HG02852 (cell line): Measurements from ENCODE around the gene PTGES3L.
"Not testable (repeated sequence)": the region's sequence is repeated elsewhere in the genome, so short reads cannot be mapped to it uniquely, and the experiment has no call there.

Source experiments
- ATAC-seq: cut with Tn5 transposase; IDR thresholded peaks from one replicate; pipeline ENCODE4 v1.9.1; 2021; ENCODE audit warnings: mild to moderate bottlenecking, moderate library complexity; ENCODE audit not compliant: unreplicated experiment

The PTGES3L gene

GRCh38 chr17:42985225-42985624 lies 5.3 kb upstream of the PTGES3L start:
- no peak for ATAC-seq

GRCh38 chr17:42982266-42982665 lies 2.4 kb upstream of the PTGES3L start:
- no peak for ATAC-seq

GRCh38 chr17:42980766-42981397 lies 1.0 kb upstream of the PTGES3L start:
- ATAC-seq: peak; percentile 51

GRCh38 chr17:42980274-42980765 lies 440 bp upstream of the PTGES3L start, which contains the start of gene RUNDC1:
TSS of gene RUNDC1 (plus strand) at chr17:42980565. CDS start at chr17:42980577, 12 bp downstream.
- peak; percentile 70 for ATAC-seq

- ATAC-seq: not testable (repeated sequence)
These were observed 4.2 kb downstream of the PTGES3L start for GRCh38 chr17:42975701-42976100.

GRCh38 chr17:42975265-42975664 lies 4.6 kb downstream of the PTGES3L start:
- ATAC-seq: no peak

- ATAC-seq: not testable (repeated sequence)
These were observed 6.6 kb downstream of the PTGES3L start for GRCh38 chr17:42973323-42973722.

- no peak for ATAC-seq
These were observed 8.3 kb downstream of the PTGES3L start for GRCh38 chr17:42971589-42971988.

- ATAC-seq: no peak
These were observed 10.8 kb downstream of the PTGES3L start for GRCh38 chr17:42969001-42969581.

- no peak for ATAC-seq
These were observed 12.0 kb downstream of the PTGES3L start for GRCh38 chr17:42967925-42968324.

- ATAC-seq: peak; percentile 79
These were observed 15.5 kb downstream of the PTGES3L start, which contains the start of gene AARSD1 for GRCh38 chr17:42964161-42964932. TSS of gene AARSD1 (minus strand) at chr17:42964454. CDS start at chr17:42964440, 14 bp downstream.

- no peak for ATAC-seq
These were observed 26.2 kb downstream of the PTGES3L start for GRCh38 chr17:42953669-42954068.

GRCh38 chr17:42950044-42950783 lies 29.7 kb downstream of the PTGES3L start:
- ATAC-seq: no peak

- no peak for ATAC-seq
These were observed 33.1 kb downstream of the PTGES3L start for GRCh38 chr17:42946812-42947211.

GRCh38 chr17:42944211-42944610 lies 35.7 kb downstream of the PTGES3L start:
- no peak for ATAC-seq

GRCh38 chr17:42937712-42938596 lies 41.9 kb downstream of the PTGES3L start:
- no peak for ATAC-seq

- no peak for ATAC-seq
These were observed 50.4 kb downstream of the PTGES3L start for GRCh38 chr17:42929497-42929844.

GRCh38 chr17:42928714-42929496 lies 51.0 kb downstream of the PTGES3L start:
- ATAC-seq: no peak

- no peak for ATAC-seq
These were observed 55.0 kb downstream of the PTGES3L start for GRCh38 chr17:42924891-42925290.
